Measurements from ENCODE around the gene OGN. TPM values are rescaled to one million over a fixed set of nuclear protein-coding genes. Genes with fewer than 3 reads are reported as not detected.

Gene OGN
- total RNA-seq, 1 donor from 2014 or later, result 3.1 TPM

GRCh38 chr9:92360083-92360482 is 44.3 kb downstream of the OGN start:
- Mint-ChIP-seq H3K36me3 (peaks cover 22% of the 10 kb centered on the region), H3K27ac (no peak overlapping the region), H3K4me3 (no peak overlapping the region), H3K9me3 (peaks cover 28% of the 10 kb centered on the region), H3K27me3 (ENCODE audit: low read depth) (no peaks in the 10 kb centered on the region), H3K4me1 (peaks cover 10% of the 10 kb centered on the region)
- TF ChIP-seq CTCF (IDR thresholded peaks at IDR 0.05; ENCODE audit: unreplicated experiment), result no peak
- no peak for DNase-seq (ENCODE audit: low spot score in 2 of 2, unreplicated experiment in 2 of 2)

DNA sequence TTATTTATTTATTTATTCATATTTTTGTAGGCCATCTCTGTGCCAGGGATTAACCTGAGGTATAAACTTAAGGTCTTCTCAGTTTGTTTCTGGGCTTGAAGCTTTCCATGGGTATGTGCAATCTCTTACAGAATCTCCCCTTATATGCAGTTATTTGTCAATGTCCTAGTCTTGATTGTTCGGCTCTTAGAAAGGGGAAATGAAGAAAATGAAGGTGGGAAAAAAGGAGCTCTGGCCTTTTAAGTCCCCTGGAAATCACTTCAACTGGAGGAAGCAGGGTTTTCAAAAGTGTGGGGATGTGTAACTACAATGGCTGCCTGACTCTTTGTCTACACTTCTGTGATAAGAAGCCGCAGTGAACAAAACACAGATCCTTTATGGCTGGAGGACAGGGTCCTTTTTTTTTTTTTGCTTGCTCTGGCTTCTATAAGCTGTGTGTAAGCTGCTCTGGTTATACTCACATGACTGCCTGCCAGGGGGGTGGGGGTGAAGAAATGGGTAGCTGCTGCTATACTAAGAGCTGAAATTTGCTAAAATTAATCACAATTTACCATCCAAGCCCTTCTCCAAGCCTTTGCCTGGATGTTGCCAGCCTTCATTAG is 44.9 kb downstream of the OGN start:
- DNase-seq (ENCODE audit: low spot score in 2 of 2, unreplicated experiment in 2 of 2), result no peak
- Mint-ChIP-seq H3K36me3 (peaks cover 26% of the 10 kb centered on the region), H3K9me3 (peaks cover 30% of the 10 kb centered on the region), H3K4me1 (peaks cover 10% of the 10 kb centered on the region), H3K27me3 (ENCODE audit: low read depth) (no peaks in the 10 kb centered on the region), H3K27ac (peak overlapping the region; percentile 81), H3K4me3 (no peak overlapping the region)
- TF ChIP-seq CTCF (IDR thresholded peaks at IDR 0.05; ENCODE audit: unreplicated experiment), result no peak

- no peak for DNase-seq (ENCODE audit: low spot score in 2 of 2, unreplicated experiment in 2 of 2)
- no peaks in the 10 kb centered on the region for H3K27me3 Mint-ChIP-seq (ENCODE audit: low read depth)
- H3K27ac Mint-ChIP-seq, result no peak overlapping the region
- peaks cover 32% of the 10 kb centered on the region for H3K9me3 Mint-ChIP-seq
- H3K4me1 Mint-ChIP-seq, result peaks cover 10% of the 10 kb centered on the region
- TF ChIP-seq CTCF (IDR thresholded peaks at IDR 0.05; ENCODE audit: unreplicated experiment), result no peak
- H3K36me3 Mint-ChIP-seq, result peaks cover 35% of the 10 kb centered on the region
- no peak overlapping the region for H3K4me3 Mint-ChIP-seq
Observed at GRCh38 chr9:92353051-92353450, 51.3 kb downstream of the OGN start.

DNA sequence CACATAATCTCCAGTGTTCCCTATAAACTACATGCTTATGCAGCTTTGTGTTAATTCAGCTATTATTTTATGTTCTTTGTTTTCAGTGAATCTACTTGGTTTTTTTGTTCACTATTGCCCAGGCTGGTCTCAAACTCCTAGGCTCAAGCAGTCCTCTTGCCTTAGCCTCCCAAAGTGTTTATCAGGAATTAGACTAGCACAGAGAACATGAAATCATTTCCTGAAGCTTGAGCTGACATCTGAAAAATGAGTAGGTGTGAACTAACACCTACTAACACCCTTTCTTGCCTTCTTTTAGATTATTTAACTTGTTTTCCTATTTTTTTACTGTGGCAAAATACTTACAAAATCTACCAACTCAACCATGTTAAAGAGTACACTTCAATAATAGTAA is 53.6 kb downstream of the OGN start:
- H3K27ac Mint-ChIP-seq, result peak overlapping the region; percentile 71
- peaks cover 10% of the 10 kb centered on the region for H3K4me1 Mint-ChIP-seq
- TF ChIP-seq CTCF (IDR thresholded peaks at IDR 0.05; ENCODE audit: unreplicated experiment), result no peak
- H3K27me3 Mint-ChIP-seq (ENCODE audit: low read depth), result no peaks in the 10 kb centered on the region
- H3K9me3 Mint-ChIP-seq, result peaks cover 19% of the 10 kb centered on the region
- peaks cover 23% of the 10 kb centered on the region for H3K36me3 Mint-ChIP-seq
- DNase-seq (ENCODE audit: low spot score in 2 of 2, unreplicated experiment in 2 of 2), result no peak
- no peak overlapping the region for H3K4me3 Mint-ChIP-seq

DNA sequence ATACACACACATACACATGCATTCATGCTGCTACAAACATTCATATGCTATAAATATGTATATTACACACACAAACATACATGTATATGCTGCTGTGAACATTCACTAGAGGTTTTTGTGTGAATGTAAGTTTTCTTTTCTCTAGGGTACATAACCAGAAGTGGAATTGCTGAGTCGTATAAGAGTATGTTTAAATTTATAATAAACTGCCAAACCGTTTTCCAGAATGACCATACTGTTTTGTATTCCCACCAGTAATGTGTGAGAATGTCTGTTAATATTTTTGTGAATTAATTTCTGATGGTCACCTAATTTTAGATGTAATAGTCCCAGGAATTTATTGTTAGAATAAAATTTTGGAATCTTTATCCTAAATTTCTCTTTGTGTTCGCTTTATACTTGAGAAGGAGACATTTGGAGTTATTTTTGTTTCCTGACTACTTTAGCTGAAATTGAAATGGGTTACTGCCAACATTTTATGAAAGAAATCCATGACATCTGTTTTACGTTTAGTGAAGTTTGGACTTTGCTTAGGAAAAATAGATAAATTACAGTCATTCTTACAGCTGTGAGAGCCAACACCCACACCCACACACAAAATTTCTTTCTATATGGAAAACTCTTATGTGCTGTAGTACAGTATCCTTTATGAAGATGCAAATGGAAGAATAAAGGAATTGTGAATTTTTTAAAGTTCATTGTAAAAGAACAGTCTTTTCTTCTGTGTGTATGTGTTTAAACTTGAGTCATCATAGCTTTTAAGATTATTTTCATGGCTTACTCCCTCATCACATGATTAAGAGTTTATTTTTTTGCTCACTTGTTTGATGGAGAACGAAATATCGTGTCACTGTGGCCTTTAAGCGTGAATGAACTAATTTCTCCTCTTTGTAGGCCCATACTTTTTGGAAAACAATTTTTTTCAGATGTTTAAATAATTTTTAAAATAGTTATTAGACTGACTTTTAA is 54.3 kb downstream of the OGN start:
- Mint-ChIP-seq H3K36me3 (peaks cover 19% of the 10 kb centered on the region), H3K27me3 (ENCODE audit: low read depth) (no peaks in the 10 kb centered on the region), H3K4me1 (peaks cover 10% of the 10 kb centered on the region), H3K9me3 (peaks cover 15% of the 10 kb centered on the region), H3K27ac (peak overlapping the region; percentile 64), H3K4me3 (no peak overlapping the region)
- DNase-seq (ENCODE audit: low spot score in 2 of 2, unreplicated experiment in 2 of 2), result no peak
- no peak for TF ChIP-seq CTCF (IDR thresholded peaks at IDR 0.05; ENCODE audit: unreplicated experiment)

All from mesothelial cell of epicardium (in vitro differentiated cells).